ENCODE results near the gene GTPBP1. TPM values are rescaled to one million over a fixed set of nuclear protein-coding genes. Genes with fewer than 3 reads are reported as not detected.

Gene GTPBP1
- total RNA-seq, 2 donors from 2014 or later = 66.6 to 72.6 TPM

DNA sequence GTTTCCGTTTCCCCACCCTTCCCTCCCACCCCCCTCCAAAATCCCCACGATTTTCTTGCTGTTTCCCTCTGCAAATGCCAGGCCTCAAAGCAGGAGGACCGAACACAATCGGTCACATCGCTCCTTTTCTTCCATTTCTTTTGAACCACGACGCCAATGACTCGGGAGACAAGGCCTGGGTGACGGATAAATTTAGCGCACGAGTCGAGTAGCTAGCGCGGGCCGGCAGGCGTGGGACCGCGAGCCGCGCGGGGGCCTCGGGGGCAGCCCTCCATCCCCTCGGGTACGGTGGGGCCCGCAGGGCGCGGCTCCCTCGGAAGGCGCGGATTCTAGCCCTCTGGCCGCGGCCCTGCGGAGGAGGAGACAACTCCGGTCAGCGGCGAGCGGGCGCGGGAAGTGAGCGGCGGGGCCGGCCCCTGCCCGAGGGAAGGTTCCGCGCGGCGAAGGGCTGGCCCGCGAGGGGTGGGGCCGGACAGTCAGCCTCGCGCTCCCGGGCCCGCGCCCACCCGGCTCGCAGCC is 5.4 kb upstream of the GTPBP1 start:
- ATAC-seq (peak; percentile 56), DNase-seq (peak; percentile 65 to 85)
- intact Hi-C loops (cut with DNase I, micrococcal nuclease) = no loop called here

DNA sequence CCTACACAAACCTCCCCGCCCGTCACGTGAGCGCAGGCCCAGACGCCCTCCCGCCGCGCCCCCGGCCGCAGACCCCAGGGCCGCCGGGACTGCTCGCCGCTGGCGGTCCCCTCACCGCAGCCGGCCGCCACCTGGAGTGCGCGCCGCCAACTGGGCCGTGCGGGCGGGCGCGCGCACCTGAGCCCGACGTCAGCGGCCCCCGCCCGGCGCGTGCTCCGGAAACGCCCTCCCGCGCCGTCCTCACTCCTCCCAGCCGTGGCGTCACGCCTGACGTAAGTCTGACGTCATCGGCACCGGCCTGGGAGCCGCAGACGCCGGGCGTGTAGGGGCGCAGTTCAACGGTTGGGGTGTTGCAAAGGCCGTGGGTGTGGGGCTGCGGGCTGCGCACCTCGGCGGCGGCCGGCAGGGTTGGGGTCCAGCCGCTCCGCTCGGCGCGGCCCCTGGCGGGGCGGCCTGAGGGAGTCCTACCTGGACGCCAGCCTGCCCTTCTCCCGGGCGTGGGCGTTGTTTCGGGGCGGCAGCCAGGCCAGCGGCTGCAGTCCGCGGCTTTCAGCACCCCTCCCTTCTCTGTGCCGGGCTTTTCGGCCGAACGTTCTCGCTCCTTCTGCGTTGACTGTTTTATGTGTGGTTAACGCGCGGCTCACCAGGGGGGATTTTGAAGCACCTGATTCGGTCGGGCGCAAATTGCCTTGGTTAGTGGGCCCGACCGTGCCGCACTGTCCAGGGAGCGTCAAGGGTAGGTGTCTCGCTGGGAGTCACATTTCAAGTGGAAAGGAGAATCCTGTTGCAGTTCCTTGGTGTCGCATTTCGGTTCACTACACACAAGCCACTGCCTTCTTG is 4.7 kb upstream of the GTPBP1 start, which contains the start of gene JOSD1:
JOSD1 (minus strand) TSS at position 155 of the 840 bp plus-strand sequence. CDS start 956 bp downstream, outside the sequence.
- peak; percentile 94 to 98 for DNase-seq
- intact Hi-C loops (cut with DNase I, micrococcal nuclease) = no loop called here
- peak; percentile 58 for ATAC-seq

DNA sequence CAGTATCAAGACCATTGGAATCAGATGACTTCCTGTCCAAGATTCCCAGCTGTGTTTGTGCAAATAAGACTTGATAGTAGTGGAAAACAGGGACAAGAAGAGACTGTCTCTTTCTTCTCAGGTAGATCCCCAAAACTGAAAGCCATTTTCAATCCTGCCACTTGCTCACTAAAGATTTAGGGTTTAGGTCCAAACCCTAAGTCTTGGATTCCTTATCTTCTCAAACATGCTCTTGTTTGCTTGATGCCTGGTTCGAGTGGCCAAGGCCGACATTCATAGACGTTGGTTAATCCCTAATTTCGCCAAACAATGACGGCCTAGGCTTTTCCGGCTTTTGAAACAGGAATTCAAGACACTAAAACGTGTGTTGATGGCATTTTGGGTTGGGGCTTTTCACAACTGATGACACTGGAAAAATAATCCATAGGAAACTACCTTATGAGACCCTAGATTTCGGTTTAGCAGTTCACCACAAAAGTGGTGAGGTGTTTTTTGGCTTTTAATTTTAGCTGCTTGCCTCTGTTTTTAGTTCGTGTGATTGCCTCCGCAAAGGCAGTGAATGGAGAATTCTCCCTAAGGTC is 1.0 kb upstream of the GTPBP1 start:
- intact Hi-C loops (cut with DNase I, micrococcal nuclease) = no loop called here
- ATAC-seq (no peak), DNase-seq (no peak)

DNA sequence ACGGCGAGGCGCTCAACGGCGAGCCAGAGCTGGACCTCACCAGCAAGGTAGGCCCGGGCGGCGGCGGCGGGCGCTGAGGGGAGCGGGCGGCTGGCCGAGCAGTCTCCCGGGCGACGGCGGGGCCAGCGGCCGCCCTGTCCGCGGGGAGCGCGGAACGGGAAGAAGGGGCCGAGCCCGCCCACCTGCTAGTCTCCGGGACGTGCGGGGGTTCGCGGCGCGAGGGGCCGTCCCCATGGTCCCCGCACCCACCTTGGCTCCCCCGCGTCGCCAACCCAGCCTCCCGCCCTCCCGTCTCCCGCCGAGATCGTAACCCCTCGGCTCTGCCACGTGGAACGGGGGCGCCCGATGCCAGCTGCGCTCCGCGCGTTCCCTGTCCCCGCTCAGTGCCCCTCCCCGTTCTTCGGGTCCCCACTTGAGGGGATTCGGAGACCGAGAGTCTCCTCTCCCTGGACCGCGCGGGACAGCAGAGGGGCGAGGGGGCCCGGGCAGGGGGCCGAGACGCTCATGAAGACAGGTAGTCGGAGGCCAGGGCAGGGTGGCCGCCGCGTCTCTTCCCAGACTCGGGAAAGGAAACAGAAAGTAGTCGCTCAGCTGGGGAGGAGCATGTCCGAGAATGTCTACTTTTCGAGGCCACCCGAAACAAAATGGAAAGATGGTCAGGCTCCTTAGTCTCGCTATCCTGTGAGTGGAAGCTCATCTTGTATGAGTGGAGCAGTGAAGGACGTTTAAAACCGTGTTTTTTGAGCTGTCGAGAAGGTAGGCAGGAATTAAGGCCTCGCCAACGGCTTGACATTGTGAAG is 557 bp downstream of the GTPBP1 start:
- peak; percentile 53 to 70 for DNase-seq
- intact Hi-C loops (cut with DNase I, micrococcal nuclease) = no loop called here
- peak; percentile 29 for ATAC-seq

DNA sequence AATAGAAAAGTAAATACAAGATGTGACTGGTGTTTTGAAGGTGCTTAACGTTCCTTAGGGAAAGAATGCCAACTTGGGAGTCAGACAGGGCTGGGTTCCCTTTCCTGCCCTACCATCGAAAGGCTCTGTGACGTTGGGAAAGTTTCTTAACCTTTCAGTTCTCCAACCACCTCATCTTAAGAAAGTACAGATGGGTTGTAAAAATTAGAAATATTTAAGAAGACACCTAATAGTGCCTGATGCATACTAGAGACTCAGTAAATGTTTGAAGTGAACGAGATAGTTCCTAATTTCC is 1.1 kb downstream of the GTPBP1 start:
- intact Hi-C loops (cut with DNase I, micrococcal nuclease) = no loop called here
- DNase-seq (no peak), ATAC-seq (no peak)

DNA sequence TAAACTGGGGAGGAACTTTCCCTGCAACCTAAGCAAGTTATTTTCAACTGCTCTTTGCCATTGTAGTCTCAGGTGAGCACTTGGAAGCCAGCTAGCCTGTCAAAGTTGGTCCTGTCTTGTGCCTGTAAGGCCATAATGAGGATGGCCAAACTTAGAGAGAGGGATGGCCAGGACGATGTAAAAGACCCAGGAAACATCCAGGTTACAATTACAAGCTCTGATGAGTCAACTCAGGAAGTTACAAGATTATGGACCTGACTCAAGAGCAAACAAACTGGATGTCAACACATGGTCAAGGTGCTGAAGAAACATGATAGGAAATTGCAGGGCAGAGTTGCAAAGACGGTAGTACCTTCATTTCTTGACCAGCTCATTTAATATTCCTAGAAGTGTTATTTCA is 1.6 kb downstream of the GTPBP1 start:
- ATAC-seq = peak; percentile 46
- peak in 1 of 2 donors; percentile 27 for DNase-seq
- intact Hi-C loops (cut with DNase I, micrococcal nuclease) = no loop called here

DNA sequence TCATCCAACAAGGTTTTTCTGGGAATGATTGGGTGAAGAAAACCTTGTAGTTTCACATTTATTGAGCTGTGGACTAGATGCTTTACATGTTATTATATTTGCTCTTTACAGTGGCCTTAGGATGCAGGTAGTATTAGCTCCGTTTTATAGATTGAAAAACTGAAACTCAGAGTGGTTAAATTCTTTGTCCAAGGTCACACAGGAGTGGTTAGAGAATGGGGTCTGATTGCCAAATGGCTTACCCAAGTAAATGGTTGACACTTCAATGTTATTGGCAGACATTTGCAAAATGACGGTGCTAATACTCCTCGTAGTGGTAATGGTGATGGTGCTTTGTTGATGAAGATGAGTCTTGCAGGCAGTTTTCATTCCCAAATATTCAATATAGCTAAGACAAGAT is 2.2 kb downstream of the GTPBP1 start:
- DNase-seq (no peak), ATAC-seq (no peak)
- intact Hi-C loops (cut with DNase I, micrococcal nuclease) = no loop called here

DNA sequence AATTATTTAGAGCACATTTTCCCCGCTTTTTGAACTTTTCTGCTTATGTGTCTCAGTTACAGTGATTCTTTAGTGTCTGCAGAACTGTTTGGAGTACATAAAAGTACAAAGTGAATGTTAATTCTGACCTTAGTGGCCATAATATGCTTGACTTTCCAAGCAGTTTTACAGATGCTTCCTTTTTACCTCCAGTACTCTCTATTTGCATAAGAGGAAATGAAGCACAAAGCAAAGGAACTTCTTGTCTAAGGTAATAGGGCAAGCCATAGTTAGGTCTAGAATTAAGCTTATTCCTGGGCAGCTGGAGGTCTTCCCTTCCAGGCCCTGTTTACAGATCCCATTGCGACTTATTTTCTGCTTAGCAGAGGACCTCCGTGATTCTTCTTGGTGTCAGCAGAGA is 3.6 kb downstream of the GTPBP1 start:
- no peak for ATAC-seq
- no peak for DNase-seq
- intact Hi-C loops (cut with DNase I, micrococcal nuclease) = no loop called here

DNA sequence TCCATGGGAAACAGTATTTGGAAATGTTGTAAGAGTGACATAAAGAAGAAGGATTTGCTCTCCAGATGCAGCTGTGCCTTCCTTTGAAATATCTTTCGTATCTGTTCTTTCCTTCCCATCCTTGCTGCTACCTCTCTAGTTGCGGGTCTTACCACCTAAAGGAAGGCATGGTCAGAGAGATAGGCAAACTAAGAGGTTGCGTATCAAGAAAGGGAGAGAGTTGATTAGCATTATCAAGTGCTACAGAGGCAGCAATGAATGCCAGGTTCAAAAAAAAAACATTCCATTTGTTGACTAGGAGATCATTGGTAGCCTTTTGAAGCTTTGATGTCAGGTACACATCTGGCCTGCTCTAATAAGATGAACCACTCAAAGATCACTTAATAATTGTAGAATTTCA is 4.6 kb downstream of the GTPBP1 start:
- ATAC-seq = no peak
- DNase-seq = no peak
- intact Hi-C loops (cut with DNase I, micrococcal nuclease) = no loop called here

DNA sequence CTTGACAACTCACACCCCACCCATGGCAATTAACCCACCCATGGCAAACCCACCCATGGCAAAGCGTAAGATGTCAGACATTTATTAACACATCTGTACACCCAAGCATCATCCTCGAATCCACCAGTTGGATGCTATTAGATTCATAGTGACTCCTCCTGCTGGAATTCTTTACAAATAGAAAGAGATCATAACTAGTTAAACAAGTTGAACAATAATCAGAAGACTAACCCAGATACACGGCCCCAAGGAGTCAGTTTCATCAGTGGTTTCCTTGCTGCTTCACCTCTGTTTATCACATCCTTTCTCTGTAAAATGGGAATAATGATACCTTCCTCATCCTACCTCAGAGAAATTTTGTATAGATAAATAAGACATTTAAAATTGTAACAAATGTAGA is 5.1 kb downstream of the GTPBP1 start:
- DNase-seq (peak in 1 of 2 donors; percentile 9), ATAC-seq (no peak)
- intact Hi-C loops (cut with DNase I, micrococcal nuclease) = no loop called here

DNA sequence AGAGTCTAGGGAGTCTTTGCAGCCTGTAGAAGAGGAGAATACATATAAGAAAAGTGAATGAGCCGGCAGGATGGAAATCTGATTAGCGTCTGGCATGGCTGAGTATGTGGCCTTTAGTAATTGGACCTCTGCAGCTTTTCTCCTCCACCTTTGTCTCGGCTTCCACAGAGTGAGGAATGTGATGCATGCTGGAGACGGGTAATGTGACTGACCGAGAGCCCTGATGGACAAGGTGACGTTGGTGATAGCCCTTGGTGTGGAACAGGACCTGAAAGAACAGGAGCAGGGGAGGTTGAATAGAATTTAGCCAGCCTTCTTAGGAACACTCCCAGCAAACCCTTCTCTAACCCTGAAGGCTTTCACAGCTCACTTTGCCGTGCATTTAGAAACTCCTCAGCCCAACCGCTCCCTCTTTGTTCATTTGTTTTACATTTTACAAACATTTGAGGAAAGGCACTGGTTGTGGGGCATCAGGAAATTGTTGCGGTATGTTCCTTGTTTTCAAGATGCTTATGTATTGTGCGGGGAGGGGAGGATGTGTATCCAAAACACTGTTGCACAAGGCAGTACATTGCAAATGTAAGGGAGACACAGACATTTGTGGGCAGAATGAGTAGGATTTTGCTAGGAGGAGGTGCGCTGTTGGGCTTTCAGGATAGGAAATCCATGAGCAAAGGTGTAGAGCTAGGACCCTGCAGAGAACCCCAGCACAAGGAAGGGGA is 6.9 kb downstream of the GTPBP1 start:
- ATAC-seq (no peak), DNase-seq (peak in 1 of 2 donors; percentile 11)
- intact Hi-C loops (cut with DNase I, micrococcal nuclease) = no loop called here

DNA sequence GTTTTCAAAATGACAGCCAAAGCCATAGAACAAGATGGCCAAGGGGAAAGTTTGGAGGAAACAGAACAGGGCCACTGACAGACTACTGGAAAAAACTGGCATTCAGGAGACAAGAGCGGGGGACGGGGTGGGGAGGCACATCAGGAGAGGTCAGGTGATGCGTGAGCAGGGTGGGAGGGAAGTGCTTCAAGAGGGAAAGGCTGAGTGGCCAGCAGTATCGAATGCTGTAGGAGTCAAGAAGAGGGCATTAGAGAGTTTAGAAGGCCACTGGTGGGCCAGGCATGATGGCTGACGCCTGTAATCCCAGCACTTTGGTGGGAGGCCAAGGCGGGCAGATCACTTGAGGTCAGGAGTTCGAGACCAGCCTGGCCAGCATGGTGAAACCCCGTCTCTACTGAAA is 8.2 kb downstream of the GTPBP1 start:
- intact Hi-C loops (cut with DNase I, micrococcal nuclease) = no loop called here
- ATAC-seq (no peak), DNase-seq (peak in 1 of 2 donors; percentile 8)

DNA sequence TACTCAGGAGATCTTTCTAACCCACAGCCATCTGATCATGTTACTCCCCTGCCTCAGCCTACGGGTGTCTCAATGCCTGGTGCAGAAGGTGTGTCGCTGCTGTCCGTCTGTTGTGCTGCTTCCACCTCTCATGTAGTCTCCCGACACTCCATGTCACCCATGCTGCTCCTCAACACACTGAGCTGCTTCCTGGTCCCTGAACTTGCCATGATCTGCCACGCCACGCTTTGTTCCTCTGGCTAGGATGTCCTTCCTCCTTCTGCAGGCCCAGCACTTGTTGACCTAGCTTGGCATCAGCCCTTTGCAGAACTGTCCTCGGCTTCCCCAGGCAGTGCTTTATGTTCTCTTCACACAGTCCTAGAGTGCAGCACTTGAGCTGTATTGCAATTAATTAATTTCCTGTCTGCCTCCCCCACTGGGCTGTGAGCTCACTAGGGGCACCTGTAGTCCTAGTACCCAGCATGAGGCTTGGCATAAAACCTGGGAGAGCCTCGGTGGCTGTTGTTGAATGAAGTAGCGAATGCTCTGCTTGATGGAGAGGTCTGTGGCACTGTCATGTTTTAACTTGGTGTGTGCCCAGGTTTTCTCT is 9.5 kb downstream of the GTPBP1 start:
- ATAC-seq (no peak), DNase-seq (peak in 1 of 2 donors; percentile 20)
- intact Hi-C loops (cut with DNase I, micrococcal nuclease) = no loop called here

DNA sequence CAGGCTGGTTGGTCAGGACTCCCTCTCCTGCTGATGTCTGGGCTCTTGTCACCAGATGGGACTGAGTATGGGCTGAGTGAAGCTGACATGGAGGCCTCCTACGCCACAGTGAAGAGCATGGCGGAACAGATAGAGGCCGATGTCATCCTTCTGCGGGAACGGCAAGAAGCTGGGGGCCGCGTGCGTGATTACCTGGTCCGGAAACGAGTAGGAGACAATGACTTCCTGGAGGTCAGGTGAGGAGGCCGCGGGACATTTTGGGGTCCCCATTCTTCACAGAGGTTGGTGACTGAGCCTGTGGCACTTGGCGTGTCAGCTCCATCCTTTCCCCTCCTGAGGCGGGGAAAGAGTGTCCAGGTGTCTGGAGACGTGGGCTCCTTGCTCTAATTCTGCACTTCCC is 10.1 kb downstream of the GTPBP1 start:
- intact Hi-C loops (cut with DNase I, micrococcal nuclease) = no loop called here
- DNase-seq (peak in 1 of 2 donors; percentile 23), ATAC-seq (no peak)

DNA sequence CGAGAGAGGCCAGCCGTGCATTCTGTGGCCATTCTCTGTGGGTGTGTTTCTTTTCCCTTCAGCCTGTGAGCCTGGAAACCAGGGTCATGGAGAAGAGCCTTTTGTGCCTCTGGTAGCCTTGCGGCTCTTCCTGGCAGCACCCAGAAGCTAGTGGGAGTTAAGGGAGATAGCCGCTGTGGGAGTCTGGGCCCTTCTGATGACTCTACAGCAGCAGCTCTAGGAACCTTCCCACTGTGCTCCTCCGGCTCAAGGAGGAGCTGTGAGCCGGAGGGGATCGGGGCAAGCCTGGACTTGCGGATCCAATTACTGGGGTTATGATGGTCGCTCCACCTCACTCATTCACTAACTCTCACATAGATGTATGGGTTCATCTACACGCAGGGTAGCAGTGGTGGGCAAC is 10.5 kb downstream of the GTPBP1 start:
- DNase-seq = peak in 1 of 2 donors; percentile 3
- no peak for ATAC-seq
- intact Hi-C loops (cut with DNase I, micrococcal nuclease) = no loop called here

DNA sequence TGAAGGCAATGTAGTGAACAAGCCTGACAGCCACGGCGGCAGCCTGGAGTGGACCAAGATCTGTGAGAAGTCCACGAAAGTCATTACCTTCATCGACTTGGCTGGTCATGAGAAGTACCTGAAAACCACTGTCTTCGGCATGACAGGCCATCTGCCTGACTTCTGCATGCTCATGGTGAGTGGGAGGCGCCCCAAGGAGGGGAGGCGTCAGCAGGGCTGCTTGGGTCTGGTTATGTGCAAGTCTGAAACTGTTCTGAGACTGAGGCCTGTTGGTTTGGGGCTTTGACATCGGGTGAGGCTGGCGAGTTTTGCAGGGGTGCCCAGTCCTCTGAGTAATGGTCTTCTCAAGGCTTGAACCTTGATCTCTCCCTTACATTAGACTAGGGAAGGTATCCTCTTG is 11.1 kb downstream of the GTPBP1 start:
- intact Hi-C loops (cut with DNase I, micrococcal nuclease) = no loop called here
- ATAC-seq (no peak), DNase-seq (peak in 1 of 2 donors; percentile 18)

DNA sequence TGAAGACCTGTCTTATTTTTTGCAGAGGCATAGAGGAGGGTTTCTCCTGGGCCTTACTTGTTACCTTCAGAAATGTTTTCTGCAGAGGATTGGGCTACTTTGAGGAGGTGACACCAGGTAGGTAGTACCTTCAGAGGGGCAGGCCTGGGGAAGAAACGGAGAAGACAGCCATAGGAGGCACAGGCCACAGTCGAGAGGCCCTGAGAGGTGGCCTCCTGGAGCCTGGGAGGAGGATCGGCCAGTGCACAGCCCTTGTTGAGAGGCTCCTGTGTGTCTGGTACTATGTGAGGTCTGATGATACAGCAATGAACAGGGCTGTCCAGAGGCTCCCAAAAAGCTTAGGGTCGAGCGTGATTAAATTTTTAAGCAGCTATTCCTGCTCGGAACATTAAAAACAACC is 11.5 kb downstream of the GTPBP1 start:
- DNase-seq = peak in 1 of 2 donors; percentile 3
- intact Hi-C loops (cut with DNase I, micrococcal nuclease) = no loop called here
- ATAC-seq = no peak

DNA sequence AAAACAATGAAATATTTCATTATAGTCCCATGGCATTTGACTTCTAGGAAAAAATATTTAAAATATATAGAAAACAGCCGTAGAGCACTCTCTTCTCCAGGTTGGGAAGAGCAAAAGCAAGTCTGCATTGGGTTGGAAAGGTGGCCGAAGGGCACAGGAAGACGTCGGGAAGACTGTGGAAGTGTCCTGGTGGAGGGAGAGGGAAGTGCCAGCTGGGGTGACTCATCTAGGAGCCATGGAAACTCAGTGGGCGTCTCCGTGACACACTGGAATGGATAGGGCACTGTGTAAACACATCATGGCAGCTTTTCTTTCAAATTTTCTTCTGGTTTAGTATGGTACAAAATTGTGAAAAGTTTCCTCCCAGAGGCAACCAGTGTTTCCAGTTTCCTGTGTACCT is 12.7 kb downstream of the GTPBP1 start:
- intact Hi-C loops (cut with DNase I, micrococcal nuclease) = no loop called here
- ATAC-seq (peak; percentile 100), DNase-seq (peak; percentile 75 to 79)

DNA sequence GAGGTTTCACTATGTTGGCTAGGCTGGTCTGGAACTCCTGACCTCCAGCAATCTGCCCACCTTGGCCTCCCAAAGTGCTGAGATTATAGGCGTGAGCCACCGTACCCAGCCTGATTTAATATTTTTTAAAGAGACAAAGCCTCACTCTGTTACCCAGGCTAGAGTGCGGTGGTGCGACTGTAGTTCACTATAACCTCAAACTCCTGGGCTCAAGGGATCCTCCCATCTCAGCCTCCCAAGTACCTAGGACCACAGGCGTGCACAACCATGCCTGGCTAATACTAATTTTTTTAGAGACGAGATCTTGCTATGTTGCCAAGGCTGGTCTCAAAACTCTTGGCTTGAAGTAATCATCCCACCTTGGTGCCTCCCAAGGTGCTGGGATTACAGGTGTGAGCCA is 13.5 kb downstream of the GTPBP1 start:
- ATAC-seq (no peak), DNase-seq (no peak)
- intact Hi-C loops (cut with DNase I, micrococcal nuclease) = no loop called here

Measured in left colon (tissue), 2 donors.